H1 (cell line): ENCODE measurements around the gene RPS27A. TPM values are rescaled to one million over a fixed set of nuclear protein-coding genes. Genes with fewer than 3 reads are reported as not detected.

Source experiments
- CTCF ChIA-PET: fragments of 300-600 bp; sonication (Branson Sonifier 250); formaldehyde crosslinking; loops from one replicate; lab custom pipeline; 2021; ENCODE audit not compliant: partially characterized antibody; lab: Charles Lee
- POLR2A ChIA-PET: fragments of 300-600 bp; sonication (Branson Sonifier 250); formaldehyde crosslinking; loops from one replicate; lab custom pipeline; 2021; ENCODE audit warnings: inconsistent platforms; ENCODE audit not compliant: partially characterized antibody; lab: Charles Lee
- DNase-seq, 2 experiments: peaks; one replicate each; pipeline versions ENCODE4 v3.0.0 to v3.0.0-alpha.2; 2010 to 2022; ENCODE audit warnings: low spot score in 2 of 2, low read depth in 1 of 2, mixed read lengths in 1 of 2
- FAIRE-seq: peaks from 2 replicates; lab custom pipeline; 2011; peaks lifted over from hg19 to GRCh38; lab: Jason Lieb, UNC
- H2AFZ ChIP-seq: 2 replicates; pipeline ENCODE4 v1.8.1; 2012; ENCODE audit warnings: low read length, inconsistent platforms
- H2AK5ac ChIP-seq: 2 replicates; pipeline ENCODE4 v1.6.1; 2013; ENCODE audit warnings: low read depth, low read length
- H2BK120ac ChIP-seq: replicated peaks from 2 replicates; pipeline ENCODE3; 2013; ENCODE audit warnings: low read depth, low read length, inconsistent platforms
- H2BK12ac ChIP-seq: 2 replicates; pipeline ENCODE4 v1.6.1; 2013; ENCODE audit warnings: low read depth, low read length
- H2BK15ac ChIP-seq: 2 replicates; pipeline ENCODE4 v1.6.1; 2013; ENCODE audit warnings: low read length
- H2BK20ac ChIP-seq: 2 replicates; pipeline ENCODE4 v1.6.1; 2013; ENCODE audit warnings: low read length
- H2BK5ac ChIP-seq: 2 replicates; pipeline ENCODE4 v1.6.1; 2013; ENCODE audit warnings: low read depth, low read length
- H3K14ac ChIP-seq: 2 replicates; pipeline ENCODE4 v1.6.1; 2013; ENCODE audit warnings: inconsistent platforms; ENCODE audit not compliant: insufficient read length
- H3K18ac ChIP-seq: 2 replicates; pipeline ENCODE4 v1.6.1; 2013; ENCODE audit warnings: low read length; ENCODE audit errors: extremely low read depth
- H3K23ac ChIP-seq: 2 replicates; pipeline ENCODE4 v1.6.1; 2013; ENCODE audit warnings: inconsistent platforms; ENCODE audit not compliant: insufficient read length
- H3K23me2 ChIP-seq: 2 replicates; pipeline ENCODE4 v1.6.1; 2013; ENCODE audit warnings: low read depth, low read length
- H3K27ac ChIP-seq: 2 replicates; pipeline ENCODE4 v1.6.1; 2011; ENCODE audit warnings: low read depth, low read length, inconsistent platforms
- H3K27me3 ChIP-seq, 4 experiments: replicated peaks in 1 of 4; 1 replicate in 1 of 4; 2 replicates in 3 of 4; pipeline versions ENCODE4 v1.6.1 to v1.8.1; 2011 to 2013; ENCODE audit warnings: low read length in 3 of 4, mild to moderate bottlenecking in 3 of 4, inconsistent platforms in 2 of 4, mixed read lengths in 2 of 4, moderate library complexity in 1 of 4; ENCODE audit not compliant: control insufficient read depth in 3 of 4, insufficient read depth in 3 of 4; ENCODE audit errors: extremely low read depth in 1 of 4
- H3K36me3 ChIP-seq, 4 experiments: 2 replicates each; pipeline versions ENCODE4 v1.6.1 to v1.8.1; 2011 to 2013; ENCODE audit warnings: mild to moderate bottlenecking in 4 of 4, low read length in 3 of 4, moderate library complexity in 2 of 4, control low read depth in 1 of 4, inconsistent platforms in 1 of 4; ENCODE audit not compliant: insufficient read depth in 4 of 4, control insufficient read depth in 2 of 4
- H3K4ac ChIP-seq: replicated peaks from 2 replicates; pipeline ENCODE3; 2013; ENCODE audit warnings: low read length, low read depth, mixed read lengths, inconsistent platforms; ENCODE audit not compliant: insufficient read length
- H3K4me1 ChIP-seq, 4 experiments: replicated peaks in 1 of 4; 1 replicate in 1 of 4; 2 replicates in 3 of 4; pipeline versions ENCODE4 v1.6.1 to v1.8.1; 2011 to 2013; ENCODE audit warnings: low read length in 3 of 4, inconsistent platforms in 2 of 4, mixed read lengths in 1 of 4; ENCODE audit not compliant: insufficient read depth in 4 of 4, control insufficient read depth in 3 of 4
- H3K4me2 ChIP-seq, 2 experiments: 2 replicates each; pipeline versions ENCODE4 v1.6.1 to v1.8.1; 2011 to 2013; ENCODE audit warnings: low read depth in 2 of 2, low read length in 2 of 2, control low read depth in 1 of 2, inconsistent platforms in 1 of 2, mild to moderate bottlenecking in 1 of 2; ENCODE audit not compliant: insufficient read depth in 1 of 2
- H3K4me3 ChIP-seq, 4 experiments: fragments of 200-600, 300-600 bp in 1 of 4; sonication (generic), shearing (Covaris generic), sonication (Bioruptor Twin) in 1 of 4; 2 replicates each; pipeline versions ENCODE4 v1.5.1 to v1.8.1; 2011 to 2016; ENCODE audit warnings: low read length in 4 of 4, low read depth in 3 of 4, control low read depth in 2 of 4, inconsistent platforms in 2 of 4, mild to moderate bottlenecking in 2 of 4, mixed read lengths in 1 of 4, moderate library complexity in 1 of 4; ENCODE audit not compliant: insufficient read depth in 2 of 4; ENCODE audit errors: extremely low read depth in 1 of 4
- H3K56ac ChIP-seq: replicated peaks from 2 replicates; pipeline ENCODE3; 2013; ENCODE audit warnings: low read depth, mild to moderate bottlenecking, mixed read lengths, low read length, inconsistent platforms; ENCODE audit not compliant: insufficient read length
- H3K79me1 ChIP-seq: 2 replicates; pipeline ENCODE4 v1.6.1; 2013; ENCODE audit warnings: low read depth, low read length, control low read depth
- H3K79me2 ChIP-seq, 2 experiments: 2 replicates each; pipeline versions ENCODE4 v1.6.1 to v1.8.1; 2012 to 2013; ENCODE audit warnings: low read length in 2 of 2, mild to moderate bottlenecking in 2 of 2, inconsistent platforms in 1 of 2; ENCODE audit not compliant: insufficient read depth in 2 of 2, control insufficient read depth in 1 of 2
- H3K9ac ChIP-seq, 4 experiments: replicated peaks in 1 of 4; 1 replicate in 1 of 4; 2 replicates in 3 of 4; pipeline versions ENCODE4 v1.6.1 to v1.8.1; 2011 to 2013; ENCODE audit warnings: low read depth in 3 of 4, low read length in 3 of 4, control low read depth in 2 of 4, mild to moderate bottlenecking in 2 of 4, moderate library complexity in 2 of 4, inconsistent platforms in 1 of 4; ENCODE audit errors: extremely low read depth in 1 of 4
- H3K9me3 ChIP-seq, 2 experiments: 2 replicates each; pipeline versions ENCODE4 v1.6.1 to v1.8.1; 2012 to 2013; ENCODE audit warnings: mild to moderate bottlenecking in 2 of 2, moderate library complexity in 2 of 2, control low read depth in 1 of 2, inconsistent platforms in 1 of 2, low read depth in 1 of 2, low read length in 1 of 2, mixed read lengths in 1 of 2; ENCODE audit not compliant: insufficient read depth in 2 of 2
- H4K20me1 ChIP-seq, 2 experiments: replicated peaks in 1 of 2; 2 replicates each; pipeline versions ENCODE3 to v1.8.1; 2011 to 2013; ENCODE audit warnings: inconsistent platforms in 2 of 2, low read length in 2 of 2, mild to moderate bottlenecking in 1 of 2; ENCODE audit not compliant: insufficient read depth in 2 of 2, control insufficient read depth in 1 of 2
- H4K5ac ChIP-seq: 2 replicates; pipeline ENCODE4 v1.6.1; 2013; ENCODE audit warnings: low read length, low read depth, mixed read lengths, inconsistent platforms; ENCODE audit not compliant: insufficient read length
- H4K8ac ChIP-seq: 2 replicates; pipeline ENCODE4 v1.8.0; 2013; ENCODE audit warnings: mild to moderate bottlenecking, moderate library complexity, low read length, inconsistent platforms; ENCODE audit not compliant: insufficient read depth; ENCODE audit errors: extremely low read depth
- H4K91ac ChIP-seq: replicated peaks from 2 replicates; pipeline ENCODE3; 2013; ENCODE audit warnings: low read length, mixed read lengths, inconsistent platforms; ENCODE audit not compliant: insufficient read length
- BRCA1 ChIP-seq: IDR thresholded peaks from 2 replicates; pipeline ENCODE4 v1.6.1; 2012; ENCODE audit warnings: low read depth, low read length, improper control_type of control experiment
- CEBPB ChIP-seq: IDR thresholded peaks from 2 replicates; pipeline ENCODE4 v1.6.1; 2012; ENCODE audit warnings: low read depth, low read length
- CHD1 ChIP-seq: IDR thresholded peaks from 2 replicates; pipeline ENCODE4 v1.6.1; 2012; ENCODE audit warnings: low read depth, low read length, improper control_type of control experiment
- CHD2 ChIP-seq: IDR thresholded peaks from 2 replicates; pipeline ENCODE4 v1.6.1; 2012; ENCODE audit warnings: low read length, improper control_type of control experiment
- E2F6 ChIP-seq: IDR thresholded peaks from 2 replicates; pipeline ENCODE4 v1.6.1; 2012; ENCODE audit warnings: inconsistent platforms
- GABPA ChIP-seq: IDR thresholded peaks from 2 replicates; pipeline ENCODE4 v1.6.1; 2011; ENCODE audit warnings: mild to moderate bottlenecking, low read length, moderate library complexity, borderline replicate concordance; ENCODE audit not compliant: insufficient read depth
- JUN ChIP-seq: IDR thresholded peaks from 2 replicates; pipeline ENCODE4 v1.6.1; 2011; ENCODE audit warnings: low read depth, mild to moderate bottlenecking, improper control_type of control experiment, low read length
- JUND ChIP-seq: IDR thresholded peaks from 2 replicates; pipeline ENCODE4 v1.6.1; 2011; ENCODE audit warnings: mild to moderate bottlenecking, improper control_type of control experiment, low read length
- PHF8 ChIP-seq: fragments of 200-600 bp; sonication (generic); conservative IDR thresholded peaks from 2 replicates; pipeline ENCODE4 v1.7.1; 2012; ENCODE audit warnings: low read depth, mild to moderate bottlenecking, inconsistent platforms, low read length, moderate library complexity
- POLR2A ChIP-seq, 2 experiments: IDR thresholded peaks; 1 replicate in 1 of 2; 2 replicates in 1 of 2; pipeline ENCODE4 v1.6.1; 2011; ENCODE audit warnings: low read depth in 2 of 2, low read length in 2 of 2, mild to moderate bottlenecking in 2 of 2; ENCODE audit errors: control extremely low read depth in 1 of 2
- POU5F1 ChIP-seq: IDR thresholded peaks from 2 replicates; pipeline ENCODE4 v1.6.1; 2011; ENCODE audit warnings: low read depth, mild to moderate bottlenecking, low read length, moderate library complexity
- SIN3A ChIP-seq, 2 experiments: IDR thresholded peaks in 1 of 2; conservative IDR thresholded peaks in 1 of 2; 2 replicates each; pipeline ENCODE4 v1.6.1; 2011 to 2012; ENCODE audit warnings: low read length in 2 of 2, improper control_type of control experiment in 1 of 2, low read depth in 1 of 2, mild to moderate bottlenecking in 1 of 2
- SIRT6 ChIP-seq: IDR thresholded peaks from one replicate; pipeline ENCODE4 v1.7.1; 2012; ENCODE audit warnings: low read length, inconsistent platforms
- WGBS, 2 experiments: shearing (Covaris generic) in 1 of 2; methylation state at CpG; one replicate each; pipeline versions ENCODE4 v1.1.6 to v1.1.7; 2013 to 2015; ENCODE audit warnings: low lambda C conversion rate in 2 of 2, mixed read lengths in 2 of 2, inconsistent platforms in 1 of 2, low coverage in 1 of 2, missing lambda C conversion rate in 1 of 2; ENCODE audit not compliant: insufficient replicate concordance in 2 of 2, insufficient coverage in 1 of 2, insufficient read length in 1 of 2; ENCODE audit errors: extremely low coverage in 1 of 2, missing lambda C conversion rate in 1 of 2; 5-methylcytosine and 5-hydroxymethylcytosine counted together
- polyA plus RNA-seq, 7 experiments: library from polyadenylated mRNA; depleted of rRNA in 3 of 7; stranded (reverse) in 5 of 7; unstranded in 2 of 7; fragments of >200 nt in 5 of 7; fragments of 200-250 nt in 2 of 7; gene quantifications; 1 replicate in 5 of 7; 2 replicates in 1 of 7; 4 replicates in 1 of 7; pipeline versions ENCODE4 v1.2.1 to v1.2.3, GENCODE V29; 2011 to 2013; ENCODE audit warnings: missing spikeins in 2 of 7, mixed read lengths in 2 of 7
- total RNA-seq: library from RNA; stranded (reverse); fragmentation: NEBNext Ultra II Directional; extraction: Animal tissue kit (Norgen Biotek cat#: 25700); gene quantifications from 2 replicates; pipeline ENCODE4 v1.2.1, GENCODE V29; 2021

Gene RPS27A
- total and polyA plus RNA-seq, 2 of the 8 experiments (the other 6 are each of a cell fraction or from before 2014, with no cell fraction given) = 1,431 to 1,682 TPM

GRCh38 chr2:55233658-55233940, 1.1 kb downstream of the RPS27A start:
- H2AK5ac ChIP-seq = no peak overlapping the region
- no peak for TF ChIP-seq CHD2
- TF ChIP-seq SIRT6 = no peak
- no peak for TF ChIP-seq GABPA
- TF ChIP-seq JUN = no peak
- TF ChIP-seq BRCA1 = no peak
- no peak for TF ChIP-seq JUND
- TF ChIP-seq POU5F1 = no peak
- no peak for TF ChIP-seq SIN3A (conservative IDR thresholded peaks at IDR 0.05 in 1 of 2, IDR thresholded peaks at IDR 0.05 in 1 of 2; ENCODE audit: low read depth in 1 of 2, low read length in 2 of 2)
- no peak for TF ChIP-seq CEBPB
- TF ChIP-seq POLR2A (IDR thresholded peaks at IDR 0.05; ENCODE audit: control extremely low read depth in 1 of 2, low read depth in 2 of 2, low read length in 2 of 2) = no peak
- no peak for TF ChIP-seq CHD1
- TF ChIP-seq PHF8 = no peak
- TF ChIP-seq E2F6 = no peak
- H3K79me1 ChIP-seq = peaks cover 8% of the 10 kb centered on the region
- no peak overlapping the region for H3K14ac ChIP-seq
- H4K91ac ChIP-seq = no peak overlapping the region
- no peaks in the 10 kb centered on the region for H3K27me3 ChIP-seq
- FAIRE-seq = no peak
- peak overlapping the region; percentile 94 to 99 (median 96) for H3K4me3 ChIP-seq
- DNase-seq = no peak
- H3K9me3 ChIP-seq = no peaks in the 10 kb centered on the region
- no peak overlapping the region for H2BK120ac ChIP-seq
- H3K4me2 ChIP-seq = peak overlapping the region; percentile 72 to 74
- H3K23me2 ChIP-seq = peaks cover 6% of the 10 kb centered on the region
- no peak overlapping the region for H4K5ac ChIP-seq
- H2BK15ac ChIP-seq = no peak overlapping the region
- H3K4me1 ChIP-seq = peaks cover 0 to 5% (median 3%) of the 10 kb centered on the region in 4 experiments; a peak in 4 of 7 replicates
- H3K23ac ChIP-seq = no peak overlapping the region
- POLR2A ChIA-PET = interaction anchor here (0.8 kb wide), 1 partner anchor 187 kb away, joined by 3 read pairs; no protein-coding TSS in a partner anchor
- no peak overlapping the region for H3K56ac ChIP-seq
- no peak overlapping the region for H2BK5ac ChIP-seq
- no peak overlapping the region for H2BK12ac ChIP-seq
- H4K8ac ChIP-seq = no peak overlapping the region
- CTCF ChIA-PET = no interaction called here
- 0 out of 2 replicates have a peak overlapping the region, but pooled peaks have one; percentile 5 for H3K27ac ChIP-seq
- H3K79me2 ChIP-seq = peaks cover 11 to 33% of the 10 kb centered on the region in 2 experiments
- H3K9ac ChIP-seq = peak overlapping the region; percentile 51 to 95 (median 92); a peak in 6 of 7 replicates
- H3K4ac ChIP-seq = no peak overlapping the region
- no peak overlapping the region for H2AFZ ChIP-seq
- no peak overlapping the region for H3K18ac ChIP-seq
- no peak overlapping the region for H2BK20ac ChIP-seq
- peaks cover 20 to 49% (median 32%) of the 10 kb centered on the region in 4 experiments for H3K36me3 ChIP-seq
- peaks cover 0 to 5% of the 10 kb centered on the region in 2 experiments for H4K20me1 ChIP-seq
- 71% methylated on average over 7 of the region's 7 CpGs; no CpG with 5 or more reads in 1 of the 2 experiments for WGBS, 2 experiments
